HPDE6-E6E7 (cell line): ENCODE data around the gene MICALL1.

Experiments used
- DNase-seq: peaks from one replicate; pipeline ENCODE4 v3.0.0; 2011; ENCODE audit warnings: missing footprints; ENCODE audit errors: extremely low spot score

Gene MICALL1

DNA sequence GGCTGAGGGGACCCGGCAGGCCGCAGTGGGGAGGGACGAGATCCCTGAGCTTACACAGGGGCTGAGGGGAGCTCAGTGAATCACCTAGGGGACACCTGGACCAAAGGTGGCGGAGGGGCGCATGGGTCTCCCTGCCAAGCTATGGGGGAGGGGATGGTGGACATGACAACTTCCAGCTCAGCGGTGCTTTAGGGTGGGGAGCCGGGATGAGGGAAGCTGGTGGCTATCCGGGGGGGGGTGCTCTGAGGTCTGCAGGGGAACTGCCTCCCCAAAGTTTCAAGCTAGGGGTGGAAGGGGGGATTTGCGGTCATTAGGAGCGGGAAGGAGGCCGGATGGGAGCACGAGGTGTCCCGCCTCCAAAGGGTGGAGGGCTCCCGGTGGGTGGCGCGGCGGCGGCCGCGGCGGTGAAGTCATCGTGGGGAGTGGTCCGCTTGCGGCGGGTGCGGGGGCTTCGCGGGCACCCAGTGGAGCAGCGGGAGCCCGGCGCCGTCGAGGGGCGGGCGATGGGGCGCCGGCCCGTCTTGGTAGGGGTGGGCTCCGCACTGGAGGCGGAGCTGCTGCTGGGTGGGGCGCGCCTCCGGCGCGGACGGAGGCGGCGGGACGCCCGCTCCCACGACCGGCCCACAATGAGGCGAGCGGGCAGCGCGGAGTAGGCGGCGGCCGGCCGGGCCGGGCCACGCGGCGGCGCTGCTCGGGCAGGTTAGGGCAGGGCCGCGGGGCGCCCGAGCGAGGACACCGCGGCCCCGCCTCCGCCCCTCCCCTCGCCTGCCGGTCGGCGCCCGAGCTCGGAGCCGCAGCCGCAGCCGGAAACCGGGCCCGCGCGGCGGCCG, at the start of gene MICALL1:
Gene MICALL1 (plus strand): TSS at position 764 of the 830 bp plus-strand sequence. CDS start 126 bp downstream, outside the sequence.
- peak; percentile 72 for DNase-seq

DNA sequence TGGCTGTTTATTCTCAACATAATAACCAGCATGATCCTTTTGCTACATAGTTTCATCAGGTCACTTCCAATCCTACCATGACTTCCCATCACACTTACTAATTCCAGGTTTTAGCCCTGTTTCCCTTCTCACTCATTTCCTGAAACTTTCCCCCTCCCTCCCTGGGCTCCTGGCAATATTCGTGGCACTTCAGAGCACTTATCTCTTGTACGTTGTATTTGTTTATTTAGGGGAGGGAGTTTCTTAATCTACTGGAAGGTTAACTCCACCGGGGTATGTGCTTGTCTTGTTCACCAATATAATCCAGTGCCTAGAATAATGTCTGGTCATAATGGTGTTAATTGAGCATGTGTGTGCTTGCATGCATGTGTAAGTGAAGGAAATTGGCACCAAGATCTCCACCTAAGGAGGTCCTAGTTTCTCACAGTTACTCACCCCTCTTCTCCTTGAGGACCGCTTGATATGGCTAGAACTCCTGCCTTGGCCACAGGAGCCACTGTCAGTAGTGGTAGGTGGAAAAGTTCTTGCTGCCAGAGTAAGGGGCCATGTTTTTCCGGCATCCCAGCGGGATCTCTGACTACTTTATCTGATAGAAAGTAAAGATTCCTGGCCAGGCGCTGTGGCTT, 45.2 kb upstream of the MICALL1 start:
- no peak for DNase-seq

DNA sequence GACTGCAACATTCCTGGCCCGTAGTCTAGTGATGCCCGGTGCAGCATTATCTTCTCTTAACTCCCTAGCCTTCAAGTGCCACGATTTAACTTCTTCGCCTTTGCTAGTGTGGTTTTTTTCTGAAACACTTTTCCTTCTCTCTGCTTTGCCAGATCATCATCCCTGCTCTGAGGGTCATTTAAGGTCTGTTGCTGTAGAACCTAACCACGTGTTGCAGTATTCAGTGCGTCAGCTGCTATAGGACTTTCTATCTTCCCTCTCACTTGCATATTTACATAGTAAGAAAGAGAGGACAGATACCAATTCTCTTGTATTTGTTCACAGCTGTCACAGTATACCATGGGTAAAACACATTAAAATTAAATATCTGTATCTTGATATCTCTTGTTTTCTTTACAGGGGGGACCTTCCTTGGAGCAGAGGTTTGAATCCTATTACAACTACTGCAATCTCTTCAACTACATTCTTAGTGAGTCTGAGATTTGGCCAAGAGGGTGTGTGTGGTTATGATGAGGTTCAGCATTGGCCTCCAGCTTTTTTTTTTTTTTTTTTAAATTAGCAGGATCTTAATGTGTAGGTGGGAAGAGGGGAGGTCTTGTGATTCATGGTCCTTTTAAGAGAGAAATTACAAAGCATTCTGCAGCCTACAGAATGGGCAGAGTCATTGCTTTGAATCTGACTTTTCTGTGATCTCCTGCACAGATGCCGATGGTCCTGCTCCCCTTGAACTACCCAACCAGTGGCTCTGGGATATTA, 43.3 kb upstream of the MICALL1 start:
- DNase-seq, result no peak

DNA sequence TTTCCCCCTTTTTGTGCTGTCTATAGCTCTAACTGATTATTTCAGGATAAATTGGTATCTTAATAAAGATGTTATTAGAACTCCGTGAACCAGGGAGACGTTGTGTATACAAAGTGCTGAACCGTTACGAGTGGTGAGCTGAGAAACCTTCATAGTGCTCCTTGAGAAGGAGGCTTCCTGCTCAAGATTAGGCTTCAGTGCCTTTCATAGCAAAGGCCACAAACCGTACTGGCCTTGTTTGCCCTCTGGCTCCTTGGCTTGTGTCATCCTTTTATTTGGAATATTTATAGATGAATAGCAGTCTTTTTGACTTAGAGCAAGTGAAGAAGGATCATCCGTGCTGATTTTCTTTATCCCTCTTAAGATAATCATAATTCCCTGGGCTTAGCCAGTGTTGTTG, 40.6 kb upstream of the MICALL1 start:
- DNase-seq, result no peak

DNA sequence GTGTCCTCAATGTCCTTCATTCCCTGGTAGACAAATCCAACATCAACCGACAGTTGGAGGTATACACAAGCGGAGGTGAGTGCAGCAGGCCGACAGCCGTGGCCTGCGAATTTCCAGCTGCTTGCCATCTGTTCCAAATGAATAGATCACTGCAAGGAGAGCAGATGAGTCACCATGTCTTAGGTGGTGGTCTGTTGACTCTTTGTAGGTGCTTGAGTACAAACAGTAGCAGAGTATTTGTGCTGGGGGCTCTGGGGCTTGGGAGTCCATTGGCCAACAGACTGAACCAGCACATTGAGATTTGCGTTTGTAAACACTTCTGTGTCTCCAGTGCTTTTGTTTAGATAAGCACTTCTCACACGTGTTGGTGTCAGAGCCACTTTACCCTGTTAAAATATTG, 35.8 kb upstream of the MICALL1 start:
- DNase-seq, result no peak

DNA sequence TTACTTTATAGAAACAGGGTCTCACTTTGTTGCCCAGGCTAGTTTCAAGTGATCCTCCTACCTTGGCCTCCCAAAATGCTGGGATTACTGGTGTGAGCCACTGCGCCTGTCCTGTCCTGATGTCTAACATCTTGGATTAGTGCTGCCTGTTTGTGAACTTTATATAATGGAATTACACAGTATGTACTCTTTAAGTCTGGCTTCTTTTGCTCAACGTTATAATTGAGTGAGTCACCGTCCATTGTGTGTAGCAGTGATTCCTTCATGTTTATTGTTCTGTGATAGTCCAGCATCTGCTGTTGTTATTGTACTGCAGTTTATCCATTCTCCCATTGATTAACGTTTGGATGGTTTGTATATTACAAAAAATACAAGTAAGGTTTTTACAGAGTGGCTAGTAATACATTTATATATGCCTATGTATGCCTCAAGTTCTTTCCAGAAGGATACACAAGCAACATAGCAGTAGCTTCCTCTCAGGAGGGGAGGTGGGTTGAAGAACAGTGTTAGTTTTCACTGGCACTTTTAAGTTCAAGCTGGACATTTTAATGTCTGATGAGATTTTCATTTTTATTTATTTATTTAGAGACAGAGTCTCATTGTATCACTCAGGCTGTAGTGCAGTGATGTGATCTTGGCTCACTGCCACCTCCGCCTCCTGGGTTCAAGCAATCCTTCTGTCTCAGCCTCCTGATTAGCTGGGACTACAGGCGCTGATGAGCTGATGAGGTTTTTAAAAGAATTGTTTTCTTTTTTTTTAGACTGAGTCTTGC, 25.2 kb upstream of the MICALL1 start:
- no peak for DNase-seq

GRCh38 chr22:37884420-37884819, 21.7 kb upstream of the MICALL1 start:
- DNase-seq, result no peak

GRCh38 chr22:37887584-37888378, 18.3 kb upstream of the MICALL1 start:
- DNase-seq, result peak; percentile 60

DNA sequence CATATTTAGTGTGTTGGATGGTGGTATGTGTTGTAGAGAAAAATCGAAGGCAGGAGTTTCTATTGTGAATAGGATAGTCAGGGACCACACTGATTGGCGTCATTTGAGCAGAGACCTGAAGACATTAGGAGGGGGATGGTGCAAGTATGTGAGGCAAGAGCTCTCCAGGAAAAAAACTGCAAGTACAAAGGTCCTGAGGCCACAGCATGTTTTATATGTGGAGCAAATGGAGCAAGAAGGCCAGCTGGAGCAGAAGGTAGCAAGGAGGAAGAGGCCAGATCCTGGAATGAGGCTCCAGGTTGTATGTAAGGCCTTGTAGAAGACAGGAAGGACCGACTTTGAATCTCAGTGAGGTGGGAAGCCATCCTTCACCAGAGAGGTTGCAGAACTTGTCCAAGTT, 14.2 kb upstream of the MICALL1 start:
- DNase-seq, result no peak

DNA sequence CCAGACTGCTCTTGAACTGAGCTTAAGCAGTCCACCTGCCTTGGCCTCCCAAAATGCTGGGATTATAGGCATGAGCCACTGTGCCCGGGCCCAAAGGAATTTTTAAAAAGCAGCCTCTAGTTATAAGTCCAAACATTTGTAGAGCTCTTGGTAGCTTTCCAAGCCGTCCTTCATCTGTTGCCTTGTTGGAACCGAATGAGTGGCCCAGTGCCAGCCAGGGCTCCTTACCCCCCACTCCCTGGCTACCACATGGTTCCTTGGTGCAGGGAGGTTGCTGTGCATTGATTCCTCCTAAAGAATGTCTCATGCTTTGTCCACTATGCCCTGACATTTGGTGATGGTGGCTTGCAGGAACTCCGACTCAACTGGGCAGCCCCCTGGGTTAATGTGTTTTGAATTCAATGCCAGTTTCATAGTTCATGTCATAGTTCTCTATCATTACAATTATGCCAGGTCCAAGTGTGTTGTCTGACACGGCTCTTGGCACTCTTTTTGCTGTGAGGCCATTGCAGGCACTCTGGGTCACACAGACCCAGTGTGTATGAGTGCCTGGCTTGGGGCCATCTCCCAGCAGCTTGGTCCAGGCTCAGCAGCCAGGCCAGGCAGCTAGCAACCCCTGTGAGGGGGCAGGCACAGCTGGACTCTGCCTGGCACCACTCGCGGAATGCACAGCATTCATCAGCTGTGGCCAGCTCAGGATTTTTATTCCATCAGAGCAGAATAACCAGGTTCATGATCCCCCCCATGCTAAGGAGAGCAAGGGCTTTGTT, 13.3 kb upstream of the MICALL1 start:
- no peak for DNase-seq

GRCh38 chr22:37893583-37893983, 12.5 kb upstream of the MICALL1 start:
- DNase-seq, result no peak

GRCh38 chr22:37894939-37895670, 11.0 kb upstream of the MICALL1 start:
- peak; percentile 45 for DNase-seq

DNA sequence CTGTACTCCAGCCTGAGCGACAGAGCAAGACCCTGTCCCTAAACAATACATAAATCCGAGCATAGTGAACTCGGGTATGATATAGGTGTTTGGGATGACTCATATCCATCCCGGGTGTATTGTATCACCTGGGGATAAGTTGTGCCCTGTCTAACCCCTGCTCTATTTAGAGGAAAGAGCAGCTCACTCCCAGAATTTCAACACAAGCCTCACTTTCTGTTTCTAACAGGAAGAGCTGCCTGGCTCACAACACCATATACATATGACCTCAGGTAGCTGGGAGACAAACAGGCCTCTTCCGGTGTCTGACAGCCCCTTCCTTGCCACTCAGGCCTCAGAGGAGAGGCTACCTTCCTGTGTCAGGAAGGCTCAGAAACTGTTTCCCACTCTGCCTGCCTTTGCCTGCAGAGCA, 9.9 kb upstream of the MICALL1 start:
- peak; percentile 92 for DNase-seq

- DNase-seq, result no peak
These were observed 9.2 kb upstream of the MICALL1 start for GRCh38 chr22:37896939-37897338.

DNA sequence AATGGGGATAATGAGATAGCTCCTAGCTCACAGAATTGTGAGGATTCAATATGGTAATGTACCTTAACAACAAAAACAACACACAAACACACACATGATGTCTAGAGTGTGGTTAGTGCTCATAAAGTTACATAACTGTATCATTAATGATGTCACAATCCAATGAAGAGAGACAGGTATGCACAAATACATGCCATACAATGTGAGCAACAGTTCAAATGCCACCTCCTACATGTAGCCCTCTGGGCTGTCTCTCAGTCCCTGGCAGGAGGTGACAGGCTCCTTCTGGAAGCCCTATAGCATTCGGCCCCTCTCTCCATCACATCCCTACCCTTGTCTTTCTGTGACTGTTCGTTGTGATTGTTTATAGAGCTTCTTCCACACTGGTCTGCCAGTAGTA, 8.3 kb upstream of the MICALL1 start:
- DNase-seq, result no peak

DNA sequence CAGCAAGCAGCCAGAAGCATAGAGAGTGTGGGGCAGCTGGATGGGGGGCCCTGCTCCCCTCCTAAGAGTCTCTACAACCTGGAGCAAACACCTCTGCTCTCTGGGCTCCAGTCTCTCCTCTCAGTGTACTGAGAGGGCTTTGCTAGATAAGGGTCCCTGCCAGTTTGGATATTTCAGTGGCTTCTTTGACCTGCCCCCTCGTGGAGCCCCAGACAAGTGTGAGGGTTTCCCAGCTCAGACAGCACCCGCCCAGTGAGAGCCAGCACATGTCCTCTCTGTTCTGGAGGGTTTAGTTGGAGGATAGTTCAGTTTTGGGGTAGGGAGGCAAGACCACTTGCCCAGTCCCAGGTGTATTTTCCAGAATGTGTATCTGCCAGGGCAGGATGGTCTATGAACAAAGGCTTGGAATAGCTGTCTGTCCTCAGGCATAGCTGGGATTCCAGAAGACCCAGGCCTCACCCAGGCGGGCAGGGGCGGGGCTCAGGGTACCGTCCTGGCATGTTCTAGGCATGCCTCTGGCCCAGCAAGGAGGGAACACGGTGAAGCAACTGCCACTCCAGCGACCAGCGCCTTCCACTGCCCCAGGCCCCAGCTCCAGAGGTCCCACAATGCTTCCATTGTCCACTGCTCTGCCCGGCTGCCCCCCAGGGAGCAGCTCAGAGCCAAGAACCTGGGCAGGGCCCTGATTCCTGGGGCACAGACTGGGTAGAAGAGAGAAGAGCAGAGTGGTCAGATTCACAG, 7.5 kb upstream of the MICALL1 start:
- DNase-seq, result peak; percentile 48

- peak; percentile 98 for DNase-seq
These were observed 1.2 kb upstream of the MICALL1 start for GRCh38 chr22:37904572-37905533.
